ENCODE results near the gene SPATA6L.

GRCh38 chr9:4584636-4585035, 81.6 kb downstream of the SPATA6L start:
- TF ChIP-seq CTCF (conservative IDR thresholded peaks at IDR 0.05), result no peak
- TF ChIP-seq EZH2 (IDR thresholded peaks at IDR 0.05; ENCODE audit: low read depth), result no peak
